Ovary (tissue), 9 donors: ENCODE measurements around the gene TSPAN8. TPM values are rescaled to one million over a fixed set of nuclear protein-coding genes. Genes with fewer than 3 reads are reported as not detected.
"Not testable (repeated sequence)": the region's sequence is repeated elsewhere in the genome, so short reads cannot be mapped to it uniquely, and the experiment has no call there.

Experiments
- DNase-seq, 5 donors: peaks; one replicate each; pipeline ENCODE4 v3.0.0-alpha.2; 2019 to 2020
- H3K27ac ChIP-seq, 2 donors: fragments of 200-600 bp; one replicate each; pipeline versions ENCODE4 v1.5.1 to v1.8.0; 2019 to 2022
- H3K27me3 ChIP-seq: fragments of 200-600 bp; one replicate; pipeline ENCODE4 v1.8.0; 2022
- H3K36me3 ChIP-seq: fragments of 200-600 bp; sonication (generic); one replicate; pipeline ENCODE4 v1.5.1; 2019
- H3K4me1 ChIP-seq: one replicate; pipeline ENCODE4 v1.8.1; 2013; ENCODE audit warnings: mild to moderate bottlenecking, moderate library complexity; ENCODE audit not compliant: insufficient read depth
- H3K4me3 ChIP-seq: fragments of 200-600 bp; sonication (generic); one replicate; pipeline ENCODE4 v1.5.1; 2017
- H3K9me3 ChIP-seq, 2 donors: fragments of 200-600 bp in 1 of 2; sonication (generic) in 1 of 2; one replicate each; pipeline versions ENCODE4 v1.5.1 to v1.8.1; 2013 to 2019; ENCODE audit warnings: mild to moderate bottlenecking in 1 of 2, moderate library complexity in 1 of 2
- EP300 ChIP-seq: sonication (generic); formaldehyde crosslinking; IDR thresholded peaks from one replicate; pipeline ENCODE4 v1.6.1; 2017; ENCODE audit warnings: antibody characterized with exemption
- POLR2A ChIP-seq: fragments of 450-650 bp; IDR thresholded peaks from one replicate; pipeline ENCODE4 v1.6.1; 2017; ENCODE audit warnings: antibody characterized with exemption, mild to moderate bottlenecking, moderate library complexity
- WGBS, 3 donors: extraction: QIAGEN DNeasy Blood & Tissue Kit in 1 of 3; methylation state at CpG; one replicate each; pipeline versions ENCODE4 v1.1.5 to v1.1.7; 2013 to 2017; 5-methylcytosine and 5-hydroxymethylcytosine counted together
- intact Hi-C, 4 donors: fragments of 100-400 bp; cut with DNase I; formaldehyde crosslinking; loops; one replicate each; pipeline versions ENCODE4 v1.11.0 to v1.15.1; 2022 to 2023
- polyA plus RNA-seq, 2 donors: library from polyadenylated mRNA; stranded (reverse); fragments of 200-250 nt in 1 of 2; fragments of 350-450 nt in 1 of 2; fragmentation: Illumina TruSeq in 1 of 2; extraction: RNeasy Lipid Tissue Mini Kit (QIAGEN cat#74804) in 1 of 2; gene quantifications; one replicate each; pipeline ENCODE4 v1.2.3, GENCODE V29; 2013 to 2014
- total RNA-seq, 7 donors: library from RNA; depleted of rRNA in 2 of 7; stranded (reverse); fragments of >200 nt in 2 of 7; fragmentation: NEBNext Ultra II Directional in 3 of 7; extraction: Animal tissue kit (Norgen Biotek cat#: 25700) in 3 of 7; gene quantifications; one replicate each; pipeline versions ENCODE4 v1.1.0 to v1.2.4, GENCODE V29; 2016 to 2023
- TF ChIP-seq, protein P1 (sequence below), 3 donors: fragments of 450-650 bp in 2 of 3; fragments of 200-600 bp in 1 of 3; IDR thresholded peaks; one replicate each; pipeline versions ENCODE4 v1.5.1 to v1.8.0; 2016 to 2022; ENCODE audit warnings: antibody characterized with exemption in 3 of 3, mild to moderate bottlenecking in 1 of 3
- donor health status: DM: no; HTN: no; CAD: no; lungs with moderate emphysema.
- donor health status: DM: no; HTN: no; CAD: no.
- donor health status: Bipolar disorder and iron deficiency.
- donor health status: DM: yes; HTN: yes; CAD: no.
- donor health status: DM: no; HTN: no; CAD: no.
- donor health status: DM: yes; HTN: yes; CAD: no.

The TSPAN8 gene
- total and polyA plus RNA-seq, 9 donors: 8.8 to 55.4 (median 23.5) TPM

DNA sequence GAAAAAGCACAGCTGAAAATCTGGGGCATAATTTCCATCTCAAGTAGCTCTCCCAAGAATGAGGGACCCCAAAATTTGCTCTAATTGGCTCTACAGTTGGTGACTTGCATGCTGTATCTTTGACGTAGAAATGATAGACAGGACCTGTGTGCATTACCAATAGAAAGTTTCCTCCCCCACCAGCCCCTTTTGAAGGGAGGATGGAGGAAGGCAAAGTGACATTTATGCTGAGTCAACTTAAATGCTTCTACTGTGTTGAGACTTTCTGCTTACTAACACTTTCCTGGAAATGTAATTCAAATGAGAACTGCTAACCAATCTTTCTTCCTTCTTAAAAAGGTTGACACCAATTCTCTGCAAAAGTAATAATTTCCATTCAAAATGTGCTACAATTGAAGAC, 31.9 kb downstream of the TSPAN8 start:
- 65 to 92% (median 67%) methylated on average over 1 of the region's 1 CpG for WGBS, 3 donors

DNA sequence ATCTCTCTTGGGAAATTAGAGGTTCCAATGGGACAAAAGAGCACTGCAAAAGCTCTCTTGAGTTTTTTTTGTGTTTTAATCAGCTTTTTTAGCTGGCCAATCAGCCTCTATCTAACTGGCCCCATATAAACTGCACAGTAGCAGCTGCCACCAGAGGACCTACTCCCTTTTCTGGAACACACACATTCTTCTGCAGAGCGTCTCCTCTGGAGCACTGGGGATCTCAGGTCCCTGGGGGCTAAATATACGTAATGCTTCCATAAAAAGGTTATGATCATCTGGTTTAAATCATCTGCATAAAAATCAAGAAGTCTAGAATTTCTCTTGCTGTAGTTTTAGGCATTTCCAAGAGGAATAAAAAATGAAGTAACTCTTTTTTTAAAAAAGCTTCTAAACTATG, 32.3 kb downstream of the TSPAN8 start:
- no peaks in the 10 kb centered on the region for H3K27me3 ChIP-seq
- intact Hi-C loops: no loop called here
- WGBS, 3 donors: 23 to 48% (median 41%) methylated on average over 2 of the region's 2 CpGs
- no peak overlapping the region for H3K27ac ChIP-seq
- no peak for DNase-seq
- no peaks in the 10 kb centered on the region for H3K9me3 ChIP-seq
- TF ChIP-seq, protein P1, sequence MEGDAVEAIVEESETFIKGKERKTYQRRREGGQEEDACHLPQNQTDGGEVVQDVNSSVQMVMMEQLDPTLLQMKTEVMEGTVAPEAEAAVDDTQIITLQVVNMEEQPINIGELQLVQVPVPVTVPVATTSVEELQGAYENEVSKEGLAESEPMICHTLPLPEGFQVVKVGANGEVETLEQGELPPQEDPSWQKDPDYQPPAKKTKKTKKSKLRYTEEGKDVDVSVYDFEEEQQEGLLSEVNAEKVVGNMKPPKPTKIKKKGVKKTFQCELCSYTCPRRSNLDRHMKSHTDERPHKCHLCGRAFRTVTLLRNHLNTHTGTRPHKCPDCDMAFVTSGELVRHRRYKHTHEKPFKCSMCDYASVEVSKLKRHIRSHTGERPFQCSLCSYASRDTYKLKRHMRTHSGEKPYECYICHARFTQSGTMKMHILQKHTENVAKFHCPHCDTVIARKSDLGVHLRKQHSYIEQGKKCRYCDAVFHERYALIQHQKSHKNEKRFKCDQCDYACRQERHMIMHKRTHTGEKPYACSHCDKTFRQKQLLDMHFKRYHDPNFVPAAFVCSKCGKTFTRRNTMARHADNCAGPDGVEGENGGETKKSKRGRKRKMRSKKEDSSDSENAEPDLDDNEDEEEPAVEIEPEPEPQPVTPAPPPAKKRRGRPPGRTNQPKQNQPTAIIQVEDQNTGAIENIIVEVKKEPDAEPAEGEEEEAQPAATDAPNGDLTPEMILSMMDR (IDR thresholded peaks at IDR 0.05): no peak
- TF ChIP-seq EP300 (no peak), POLR2A (no peak)
- H3K4me1 ChIP-seq: no peaks in the 10 kb centered on the region
- H3K4me3 ChIP-seq: no peak overlapping the region
- no peaks in the 10 kb centered on the region for H3K36me3 ChIP-seq

More for the DNA sequence above, 31.9 kb downstream of the TSPAN8 start:
- no peak overlapping the region for H3K4me3 ChIP-seq
- no peaks in the 10 kb centered on the region for H3K9me3 ChIP-seq
- TF ChIP-seq POLR2A: no peak
- TF ChIP-seq EP300: no peak
- TF ChIP-seq, protein P1 (IDR thresholded peaks at IDR 0.05): no peak
- DNase-seq: no peak
- no peaks in the 10 kb centered on the region for H3K4me1 ChIP-seq
- H3K27ac ChIP-seq: no peak overlapping the region
- intact Hi-C loops: no loop called here
- no peaks in the 10 kb centered on the region for H3K27me3 ChIP-seq
- H3K36me3 ChIP-seq: no peaks in the 10 kb centered on the region

DNA sequence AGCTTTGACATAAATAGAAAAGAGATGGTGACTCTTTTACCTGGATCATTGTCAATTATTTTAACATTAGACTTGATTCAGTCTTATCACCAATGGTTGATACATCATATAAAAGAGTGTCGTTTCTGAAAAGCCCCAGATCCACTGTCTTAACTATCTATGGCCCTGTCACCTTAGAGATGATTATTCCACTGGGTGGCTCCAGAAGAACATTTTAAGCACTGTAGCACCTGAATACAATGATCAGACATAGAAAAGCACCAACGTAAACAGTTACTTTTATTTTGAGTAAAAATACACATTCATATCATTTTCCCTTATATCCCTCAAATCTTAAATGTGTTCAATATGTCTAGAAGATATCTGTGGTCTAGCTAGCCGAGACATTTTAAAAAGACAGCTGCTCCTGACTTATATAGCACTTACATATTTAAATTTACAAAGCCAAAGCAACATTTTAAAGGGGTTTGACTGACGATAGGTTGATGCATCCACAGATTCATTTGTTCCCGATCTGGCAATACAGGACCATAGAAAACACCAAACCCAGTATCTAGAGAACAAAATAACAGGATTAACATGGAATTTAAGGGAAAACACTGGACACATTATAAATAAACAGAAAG, 32.9 kb downstream of the TSPAN8 start:
- Histone ChIP-seq H3K27ac (no peak overlapping the region), H3K4me3 (no peak overlapping the region), H3K27me3 (no peaks in the 10 kb centered on the region), H3K4me1 (no peaks in the 10 kb centered on the region), H3K9me3 (no peaks in the 10 kb centered on the region), H3K36me3 (no peaks in the 10 kb centered on the region)
- DNase-seq: no peak
- 70 to 80% (median 79%) methylated on average over 5 of the region's 5 CpGs for WGBS, 3 donors
- intact Hi-C loops: no loop called here
- TF ChIP-seq, protein P1 (IDR thresholded peaks at IDR 0.05): no peak
- no peak for TF ChIP-seq EP300
- no peak for TF ChIP-seq POLR2A

DNA sequence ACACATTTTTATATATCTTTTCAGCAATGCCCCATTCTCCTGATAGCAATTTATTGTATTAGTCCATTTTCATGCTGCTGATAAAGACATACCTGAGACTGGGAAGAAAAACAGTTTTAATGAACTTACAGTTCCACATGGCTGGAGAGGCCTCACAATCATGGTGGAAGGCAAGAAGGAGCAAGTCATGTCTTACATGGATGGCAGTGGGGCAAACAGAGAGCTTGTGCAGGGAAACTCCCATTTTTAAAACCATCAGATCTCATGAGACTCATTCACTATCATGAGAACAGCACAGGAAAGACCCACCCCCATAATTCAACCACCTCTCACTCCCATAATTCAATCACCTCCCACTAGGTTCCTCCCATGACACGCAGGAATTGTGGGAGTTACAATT, 44.7 kb downstream of the TSPAN8 start:
- H3K27ac ChIP-seq, H3K9me3 ChIP-seq, DNase-seq, intact Hi-C loops, H3K4me3 ChIP-seq, H3K27me3 ChIP-seq, H3K4me1 ChIP-seq, H3K36me3 ChIP-seq: not testable (repeated sequence)
- WGBS, 3 donors: 69 to 86% (median 73%) methylated on average over 1 of the region's 1 CpG

DNA sequence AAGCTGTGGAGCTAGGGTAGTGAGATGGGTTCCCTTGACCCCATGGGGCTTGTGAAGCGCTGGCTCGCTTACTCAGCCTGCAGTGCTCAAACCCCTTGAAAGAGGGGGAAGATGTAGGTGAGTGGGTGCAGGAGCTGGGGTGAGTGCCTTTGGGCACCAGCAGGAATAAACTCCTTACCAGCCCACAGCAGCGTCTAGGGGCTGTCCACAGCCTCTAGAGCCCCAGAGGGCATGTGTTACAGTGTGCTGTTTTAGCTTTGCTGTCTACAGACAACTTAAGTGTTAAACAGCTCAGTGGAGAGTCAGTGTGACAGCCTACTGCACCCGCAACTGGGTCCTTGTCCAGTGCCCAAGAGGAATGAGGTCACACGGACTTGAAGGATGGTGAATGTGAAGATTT, 48.0 kb downstream of the TSPAN8 start:
- no peak overlapping the region for H3K4me3 ChIP-seq
- no peak for TF ChIP-seq POLR2A
- no peak for TF ChIP-seq EP300
- TF ChIP-seq, protein P1 (IDR thresholded peaks at IDR 0.05): no peak
- intact Hi-C loops: no loop called here
- no peaks in the 10 kb centered on the region for H3K27me3 ChIP-seq
- DNase-seq: no peak
- peaks cover 2% of the 10 kb centered on the region for H3K4me1 ChIP-seq
- H3K36me3 ChIP-seq: no peaks in the 10 kb centered on the region
- H3K27ac ChIP-seq: no peak overlapping the region
- no peaks in the 10 kb centered on the region for H3K9me3 ChIP-seq
- 96 to 97% (median 97%) methylated on average over 5 of the region's 5 CpGs for WGBS, 3 donors
